SU-DHL-6 (cell line): ENCODE measurements around the gene MICOS13.
A peak's percentile ranks its signal among the peaks of the same experiment; 100 is the strongest.

Source experiments
- H2AFZ ChIP-seq: fragments of 200-600 bp; sonication (generic); 2 replicates; pipeline ENCODE4 v1.6.1; 2014; ENCODE audit warnings: low read depth, mild to moderate bottlenecking, moderate library complexity, mixed read lengths, antibody characterized with exemption, low read length; ENCODE audit not compliant: severe bottlenecking
- H3F3A ChIP-seq: fragments of 200-600 bp; shearing (Covaris generic); 2 replicates; pipeline ENCODE4 v1.6.0; 2016; ENCODE audit warnings: antibody characterized with exemption, mild to moderate bottlenecking; ENCODE audit not compliant: insufficient read depth
- H3K27ac ChIP-seq: fragments of 200-600 bp; sonication (generic); 2 replicates; pipeline ENCODE4 v1.5.1; 2016; ENCODE audit warnings: low read depth, mild to moderate bottlenecking, low read length, moderate library complexity, mixed read lengths
- H3K27me3 ChIP-seq: fragments of 200-600 bp; sonication (generic), shearing (Covaris generic); 2 replicates; pipeline ENCODE4 v1.6.0; 2014; ENCODE audit warnings: mild to moderate bottlenecking, low read length
- H3K36me3 ChIP-seq: fragments of 200-600 bp; sonication (generic); 2 replicates; pipeline ENCODE4 v1.6.1; 2014; ENCODE audit warnings: mild to moderate bottlenecking, low read length, mixed read lengths
- H3K4me2 ChIP-seq: fragments of 300-600, 200-600 bp; shearing (Covaris generic), sonication (generic); 2 replicates; pipeline ENCODE4 v1.6.0; 2014; ENCODE audit warnings: low read length, low read depth, mild to moderate bottlenecking; ENCODE audit not compliant: poor library complexity, severe bottlenecking
- H3K4me3 ChIP-seq: fragments of 200-600 bp; sonication (generic); 2 replicates; pipeline ENCODE4 v1.5.1; 2014; ENCODE audit warnings: antibody characterized with exemption, low read length, mild to moderate bottlenecking, mixed read lengths; ENCODE audit not compliant: insufficient read depth, poor library complexity, severe bottlenecking
- H3K79me2 ChIP-seq: fragments of 200-600 bp; sonication (generic); 2 replicates; pipeline ENCODE4 v1.6.1; 2014; ENCODE audit warnings: mild to moderate bottlenecking, low read length, moderate library complexity; ENCODE audit not compliant: insufficient read depth
- H3K9ac ChIP-seq: fragments of 200-600 bp; sonication (generic); 2 replicates; pipeline ENCODE4 v1.7.0; 2014; ENCODE audit warnings: mild to moderate bottlenecking, low read length
- H3K9me2 ChIP-seq: fragments of 200-600 bp; sonication (generic); replicated peaks from 2 replicates; pipeline ENCODE4 v1.6.1; 2014; ENCODE audit warnings: low read length; ENCODE audit not compliant: insufficient read depth
- H3K9me3 ChIP-seq: fragments of 200-600 bp; sonication (generic); 2 replicates; pipeline ENCODE4 v1.6.1; 2014; ENCODE audit warnings: low read length, mixed read lengths; ENCODE audit not compliant: insufficient read depth
- H4K20me1 ChIP-seq: fragments of 200-600 bp; sonication (generic); 2 replicates; pipeline ENCODE4 v1.6.1; 2014; ENCODE audit warnings: low read depth, mild to moderate bottlenecking, antibody characterized with exemption, low read length, moderate library complexity, mixed read lengths
- CTCF ChIP-seq: fragments of 200-600 bp; sonication (generic); IDR thresholded peaks from one replicate; pipeline ENCODE4 v1.5.1; 2017; ENCODE audit warnings: antibody characterized with exemption, mild to moderate bottlenecking, low read length, moderate library complexity; ENCODE audit not compliant: insufficient read depth, poor library complexity, severe bottlenecking
- EZH2phosphoT487 ChIP-seq: fragments of 200-600 bp; sonication (generic), shearing (Covaris generic); conservative IDR thresholded peaks from 2 replicates; pipeline ENCODE4 v1.6.1; 2018; ENCODE audit warnings: mild to moderate bottlenecking, antibody characterized with exemption, low read length, moderate library complexity, mixed read lengths

The MICOS13 gene

DNA sequence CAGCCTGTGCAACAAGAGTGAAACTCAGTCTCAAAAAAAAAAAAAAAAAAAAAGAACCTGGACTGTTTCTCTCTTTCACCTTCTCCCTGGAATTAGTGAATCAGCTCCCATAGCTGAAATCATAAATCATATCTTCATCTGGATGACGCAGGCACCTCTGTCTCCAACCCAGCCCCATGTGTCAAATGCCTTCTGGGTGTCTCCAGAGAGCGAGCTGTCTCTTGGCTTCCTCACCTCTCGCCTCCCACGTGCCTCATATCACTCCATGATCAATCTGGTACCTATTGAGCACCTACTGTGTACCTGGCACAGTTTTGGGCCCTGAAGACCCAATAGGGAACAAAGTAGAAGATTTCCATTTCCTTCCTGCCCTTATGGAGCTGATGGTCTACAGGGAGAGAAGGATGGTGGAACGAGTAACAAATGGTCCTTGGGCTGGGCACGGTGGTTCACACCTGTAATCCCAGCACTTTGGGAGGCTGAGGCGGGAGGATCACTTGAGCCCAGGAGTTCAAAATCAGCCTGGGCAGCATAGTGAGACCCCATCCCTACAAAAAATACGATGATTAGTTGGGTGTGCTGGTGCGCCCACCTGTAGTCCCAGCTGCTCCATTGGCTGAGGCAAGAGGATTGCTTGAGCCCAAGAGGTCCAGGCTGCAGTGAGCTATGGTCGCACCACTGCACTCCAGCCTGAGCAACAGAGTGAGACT lies 3.0 kb upstream of the MICOS13 start:
- H3K9me2 ChIP-seq, result no peaks in the 10 kb centered on the region
- no peak overlapping the region for H3K9ac ChIP-seq
- no peaks in the 10 kb centered on the region for H3K9me3 ChIP-seq
- no peak overlapping the region for H2AFZ ChIP-seq
- TF ChIP-seq CTCF, result no peak
- no peak for TF ChIP-seq EZH2phosphoT487
- H3K79me2 ChIP-seq, result peaks cover 7% of the 10 kb centered on the region
- no peaks in the 10 kb centered on the region for H3K27me3 ChIP-seq
- no peaks in the 10 kb centered on the region for H3K36me3 ChIP-seq
- no peak overlapping the region for H3K4me3 ChIP-seq
- H3K27ac ChIP-seq, result no peak overlapping the region
- peaks cover 5% of the 10 kb centered on the region; the same call in 1 of the 2 replicates for H3F3A ChIP-seq
- H4K20me1 ChIP-seq, result no peaks in the 10 kb centered on the region
- no peak overlapping the region for H3K4me2 ChIP-seq

- no peak overlapping the region for H3K9ac ChIP-seq
- no peak overlapping the region for H2AFZ ChIP-seq
- no peaks in the 10 kb centered on the region for H3K36me3 ChIP-seq
- TF ChIP-seq EZH2phosphoT487, result no peak
- TF ChIP-seq CTCF, result no peak
- H3K4me2 ChIP-seq, result no peak overlapping the region
- H4K20me1 ChIP-seq, result no peaks in the 10 kb centered on the region
- peaks cover 5% of the 10 kb centered on the region; the same call in 1 of the 2 replicates for H3F3A ChIP-seq
- no peak overlapping the region for H3K4me3 ChIP-seq
- H3K27me3 ChIP-seq, result no peaks in the 10 kb centered on the region
- peaks cover 7% of the 10 kb centered on the region for H3K79me2 ChIP-seq
- no peak overlapping the region for H3K27ac ChIP-seq
- no peaks in the 10 kb centered on the region for H3K9me2 ChIP-seq
- H3K9me3 ChIP-seq, result no peaks in the 10 kb centered on the region
Measured at GRCh38 chr19:5682107-5682482, 1.8 kb upstream of the MICOS13 start.

- peak overlapping the region; percentile 47 for H3K4me2 ChIP-seq
- H3K9ac ChIP-seq, result no peak overlapping the region
- H3K27ac ChIP-seq, result no peak overlapping the region
- H3K9me3 ChIP-seq, result no peaks in the 10 kb centered on the region
- no peak overlapping the region for H2AFZ ChIP-seq
- H3K4me3 ChIP-seq, result peak overlapping the region; percentile 100
- TF ChIP-seq EZH2phosphoT487 (no peak), CTCF (no peak)
- H3K9me2 ChIP-seq, result no peaks in the 10 kb centered on the region
- H3F3A ChIP-seq, result peaks cover 5% of the 10 kb centered on the region; the same call in 1 of the 2 replicates
- no peaks in the 10 kb centered on the region for H3K27me3 ChIP-seq
- peaks cover 7% of the 10 kb centered on the region for H3K79me2 ChIP-seq
- no peaks in the 10 kb centered on the region for H3K36me3 ChIP-seq
- H4K20me1 ChIP-seq, result no peaks in the 10 kb centered on the region
Measured at GRCh38 chr19:5681391-5682106, 1.2 kb upstream of the MICOS13 start.
